Measurements from ENCODE around the gene GOLGA3.
"Not testable (repeated sequence)": the region's sequence is repeated elsewhere in the genome, so short reads cannot be mapped to it uniquely, and the experiment has no call there.

Gene GOLGA3

DNA sequence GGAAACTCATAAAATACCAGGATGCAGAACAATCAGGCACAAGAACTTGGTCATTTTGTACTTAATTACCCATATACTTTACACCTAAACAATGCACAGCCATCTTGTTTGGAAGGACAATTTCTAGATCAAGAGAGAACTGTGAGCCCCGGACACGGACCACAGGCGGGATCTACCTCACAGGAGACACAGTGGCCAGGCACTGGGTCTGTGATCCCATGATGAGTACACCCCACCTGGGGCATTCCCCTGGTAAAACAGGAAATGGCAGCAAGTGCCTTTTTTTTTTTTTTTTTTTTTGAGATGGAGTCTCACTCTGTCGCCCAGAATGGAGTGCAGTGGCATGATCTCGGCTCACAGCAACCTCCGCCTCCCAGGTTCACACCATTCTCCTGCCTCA lies 15.2 kb downstream of the GOLGA3 start:
- no peak for DNase-seq (ENCODE audit: low read depth in 1 of 2, low spot score in 1 of 2)

DNA sequence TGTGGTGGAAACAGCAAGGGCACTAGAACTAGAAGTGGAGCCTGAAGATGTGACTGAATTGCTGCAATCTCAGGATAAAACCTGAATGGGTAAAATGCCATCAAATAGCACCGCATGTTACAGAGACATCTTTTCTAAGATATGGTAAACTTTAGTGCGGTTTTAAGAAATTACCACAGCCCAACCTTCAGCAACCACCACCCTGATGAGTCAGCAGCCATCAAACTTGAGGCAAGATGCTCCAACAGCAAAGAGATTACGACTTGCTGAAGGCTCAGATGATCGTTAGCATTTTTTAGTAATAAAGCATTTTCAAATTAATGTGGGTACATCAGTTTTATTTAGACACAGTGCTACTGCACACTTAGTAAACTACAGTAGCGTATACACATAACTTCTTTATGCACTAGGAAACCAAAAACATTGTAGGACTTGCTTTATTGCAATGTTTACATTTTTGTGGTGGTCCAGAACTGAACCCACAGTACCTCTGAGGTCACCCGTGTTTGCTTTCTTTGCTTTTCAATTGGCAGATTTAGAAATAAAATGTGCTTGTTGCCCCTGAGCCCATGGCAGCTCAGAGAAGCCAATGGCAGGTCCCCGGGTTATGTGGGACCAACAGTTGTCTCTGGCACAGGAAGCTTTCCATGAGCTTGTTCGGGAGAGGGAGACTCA lies 15.9 kb downstream of the GOLGA3 start:
- no peak for DNase-seq (ENCODE audit: low read depth in 1 of 2, low spot score in 1 of 2)

DNA sequence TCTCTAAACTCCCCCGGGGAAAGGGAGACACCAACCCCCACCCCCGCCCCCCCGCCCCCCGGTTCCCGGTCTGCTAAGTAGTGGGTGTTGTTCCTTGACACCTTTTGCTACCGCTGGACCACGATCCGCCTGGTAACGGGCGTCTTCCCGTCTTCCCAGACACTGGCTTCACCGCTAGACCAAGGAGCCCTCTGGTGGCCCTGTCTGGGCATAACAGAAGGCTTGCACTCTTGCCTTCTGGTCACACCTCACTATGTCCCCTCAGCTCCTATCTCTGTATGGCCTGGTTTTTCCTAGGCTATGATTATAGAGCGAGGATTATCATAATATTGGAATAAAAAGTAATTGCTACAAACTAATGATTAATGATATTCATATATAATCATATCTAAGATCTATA lies 19.3 kb downstream of the GOLGA3 start:
- not testable (repeated sequence) for DNase-seq (ENCODE audit: low read depth in 1 of 2, low spot score in 1 of 2)

DNA sequence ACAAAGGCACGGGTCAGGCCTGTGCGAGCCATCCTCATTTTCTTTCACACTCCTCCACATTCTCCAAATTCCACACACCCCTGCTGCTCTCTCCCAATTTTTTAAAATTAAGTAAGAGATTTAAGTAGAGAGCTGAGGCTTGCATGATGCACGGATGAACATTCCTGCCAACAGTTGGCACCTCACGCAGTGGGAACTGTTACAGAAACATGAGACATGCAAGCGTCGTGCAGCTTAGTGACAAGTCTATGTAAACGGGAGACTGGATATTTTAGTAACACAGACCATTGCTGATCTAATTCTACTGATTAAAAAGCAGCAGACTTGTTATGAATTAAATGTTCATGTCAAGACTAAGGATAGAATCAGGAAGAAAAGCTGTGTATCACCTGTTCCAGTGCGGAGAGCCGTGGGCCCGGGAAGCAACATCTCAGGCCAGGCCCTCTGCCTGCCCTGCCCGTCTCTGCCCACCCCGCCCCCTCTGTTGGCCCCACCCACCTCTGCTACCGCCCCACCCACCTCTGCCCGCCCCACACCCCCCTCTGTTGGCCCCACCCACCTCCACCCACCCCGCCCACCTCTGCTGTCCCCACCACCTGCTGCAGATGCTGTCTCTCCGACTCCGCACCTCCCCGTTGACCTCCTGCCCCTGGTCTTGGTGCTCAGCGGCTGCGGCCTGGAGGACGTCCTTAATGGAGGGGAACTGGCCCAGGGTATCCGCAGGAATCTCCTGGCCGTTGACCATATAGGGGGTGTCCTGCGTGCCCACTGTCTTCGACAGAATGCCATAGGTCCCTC lies 21.2 kb downstream of the GOLGA3 start:
- no peak for DNase-seq (ENCODE audit: low read depth in 1 of 2, low spot score in 1 of 2)

DNA sequence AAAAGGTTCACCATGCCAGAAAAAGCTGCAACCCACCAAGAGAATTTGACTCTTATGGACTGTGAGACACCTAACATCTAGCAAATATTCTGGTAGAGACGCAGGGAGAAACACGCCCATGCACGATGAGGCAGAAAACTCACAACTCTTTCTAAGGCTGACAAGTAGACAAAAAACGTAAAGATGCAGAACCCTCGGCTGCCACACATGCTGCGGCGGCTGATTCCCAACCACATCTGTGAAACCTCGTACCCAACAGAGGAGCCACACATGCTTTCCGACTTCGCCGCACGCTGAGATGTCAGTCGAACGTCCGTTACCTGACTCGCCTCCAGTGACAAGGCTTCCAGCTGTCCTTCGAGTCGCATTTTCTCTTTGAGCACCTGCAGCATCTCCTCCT lies 21.8 kb downstream of the GOLGA3 start:
- DNase-seq (ENCODE audit: low read depth in 1 of 2, low spot score in 1 of 2): no peak

DNA sequence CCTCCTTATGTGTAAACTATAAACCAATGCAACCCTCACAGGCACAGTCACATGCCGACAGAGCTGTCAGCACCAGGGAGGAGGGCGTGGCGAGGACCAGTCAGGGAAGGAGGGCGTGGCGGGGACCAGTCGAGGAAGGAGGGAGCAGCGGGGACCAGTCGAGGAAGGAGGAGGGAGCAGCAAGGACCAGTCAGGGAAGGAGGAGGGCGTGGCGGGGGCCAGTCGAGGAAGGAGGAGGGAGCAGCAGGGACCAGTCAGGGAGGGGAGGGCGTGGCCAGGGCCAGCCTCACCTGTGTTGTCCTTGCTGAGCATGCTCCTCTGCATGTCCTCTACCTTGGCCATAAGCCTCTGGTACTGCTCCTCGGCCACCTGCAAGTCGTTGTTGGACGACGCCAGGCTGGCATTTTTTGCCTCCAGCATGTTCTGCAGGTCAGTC lies 24.2 kb downstream of the GOLGA3 start:
- DNase-seq (ENCODE audit: low read depth in 1 of 2, low spot score in 1 of 2): no peak

DNA sequence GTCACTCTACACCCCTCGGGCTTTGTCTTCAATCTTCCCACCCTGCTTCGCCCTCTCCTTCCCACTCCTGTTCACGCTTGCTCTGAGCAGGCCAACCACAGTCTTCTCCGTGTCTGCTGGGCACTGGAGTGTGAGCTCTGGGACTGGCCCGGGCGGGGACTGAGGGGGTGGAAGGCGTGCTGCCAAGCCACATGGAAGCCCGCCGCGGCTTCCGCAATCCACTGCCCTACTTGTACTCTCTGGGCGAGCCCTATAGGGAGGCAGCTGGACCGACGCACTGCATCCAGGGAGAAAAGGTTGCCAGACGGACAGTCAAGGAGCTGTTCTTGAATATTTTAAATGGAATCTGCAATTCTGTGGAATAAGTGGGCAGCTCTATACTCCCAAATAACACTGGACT lies 24.8 kb downstream of the GOLGA3 start:
- DNase-seq (ENCODE audit: low read depth in 1 of 2, low spot score in 1 of 2): no peak

DNA sequence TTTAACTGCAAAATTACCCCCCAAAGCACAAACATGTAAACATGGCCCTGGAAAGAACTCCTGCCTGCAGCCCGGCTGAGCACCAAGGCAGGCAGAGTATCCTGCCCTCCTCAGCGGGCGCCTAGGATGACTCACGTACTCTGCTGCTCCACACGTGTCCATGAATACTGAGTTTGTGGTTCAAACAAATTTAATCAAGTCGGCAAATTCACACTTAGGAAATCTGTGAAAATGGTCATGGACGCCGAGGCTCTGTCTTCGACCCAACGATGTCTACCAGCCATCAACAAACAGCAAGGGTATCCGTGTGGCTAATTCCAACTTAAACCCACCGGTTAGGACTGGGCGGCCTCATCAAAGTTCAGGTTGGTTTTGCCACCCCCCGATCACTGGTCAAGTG lies 25.5 kb downstream of the GOLGA3 start:
- no peak for DNase-seq (ENCODE audit: low read depth in 1 of 2, low spot score in 1 of 2)

DNA sequence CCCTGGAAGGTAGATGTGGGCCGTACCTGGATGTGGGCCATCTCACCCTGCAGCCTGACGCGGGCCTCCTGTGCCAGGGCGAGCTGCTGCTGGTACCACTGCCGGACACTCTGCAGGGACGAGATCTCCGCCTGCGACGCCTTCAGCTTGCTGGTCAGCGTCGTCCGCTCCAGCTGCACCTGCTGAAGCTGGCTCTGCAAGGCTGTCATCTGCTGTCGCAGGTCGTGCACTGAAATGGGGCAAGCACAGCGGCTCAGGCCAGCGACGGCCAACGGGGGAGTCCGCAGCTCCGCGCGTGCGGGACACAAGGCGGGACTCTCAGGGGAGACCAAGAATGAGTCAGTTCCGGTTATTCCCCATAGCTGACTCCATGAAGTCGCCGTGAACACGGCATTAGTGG lies 26.9 kb downstream of the GOLGA3 start:
- DNase-seq (ENCODE audit: low read depth in 1 of 2, low spot score in 1 of 2): no peak

DNA sequence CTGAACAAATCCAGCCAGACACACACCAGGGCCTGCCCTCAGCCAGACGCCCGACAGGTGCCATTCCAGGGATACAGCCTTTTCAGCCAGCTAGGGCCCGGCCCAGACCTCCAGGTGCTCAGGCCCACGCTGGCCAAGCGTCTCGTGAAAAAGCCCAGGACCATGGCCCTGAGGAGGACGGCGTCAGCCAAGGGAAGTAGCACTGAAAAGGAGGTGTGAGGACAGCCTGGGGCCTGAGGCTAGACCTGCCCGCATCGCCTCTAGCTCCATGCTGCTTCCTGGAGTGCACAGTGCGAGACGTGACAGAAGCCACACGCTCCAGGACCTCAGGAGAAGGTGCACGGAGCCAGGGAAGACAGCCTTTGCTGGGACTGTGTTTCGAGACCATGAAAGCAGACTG lies 29.8 kb downstream of the GOLGA3 start:
- DNase-seq (ENCODE audit: low read depth in 1 of 2, low spot score in 1 of 2): no peak

DNA sequence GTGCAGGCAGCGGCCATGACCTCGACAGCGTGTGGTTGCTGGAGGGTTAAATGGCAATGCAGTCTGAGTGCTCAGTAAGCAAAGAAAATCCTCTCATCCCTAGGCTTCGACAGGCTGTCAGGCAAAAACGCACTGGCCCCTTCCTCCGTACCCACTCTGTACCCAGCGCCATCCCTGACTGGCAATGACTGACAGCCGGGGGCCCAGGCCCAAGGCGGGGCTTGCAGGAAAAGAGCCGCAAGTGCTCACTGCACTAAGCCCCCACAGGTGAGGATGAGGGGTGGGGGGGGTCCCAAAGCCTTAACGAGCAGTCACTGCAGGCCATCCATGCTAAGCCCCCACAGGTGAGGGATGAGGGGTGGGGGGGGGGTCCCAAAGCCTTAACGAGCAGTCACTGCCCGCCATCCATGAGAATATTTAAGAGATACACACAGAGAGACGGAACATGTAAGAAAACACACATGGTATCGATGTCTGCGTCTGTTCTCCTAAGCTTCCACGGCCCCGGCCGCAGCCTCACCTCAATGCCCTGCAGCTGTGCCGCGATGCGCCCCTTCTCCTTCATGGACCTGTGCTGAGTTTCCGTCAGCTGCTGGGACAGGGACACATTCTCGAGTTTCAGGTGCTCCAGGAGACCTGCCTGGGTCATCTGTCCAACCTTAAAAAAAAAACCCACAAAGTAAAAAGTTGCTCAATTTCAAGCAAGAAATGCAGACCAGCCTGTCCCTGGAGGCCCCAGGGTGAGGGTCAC lies 30.7 kb downstream of the GOLGA3 start:
- DNase-seq (ENCODE audit: low read depth in 1 of 2, low spot score in 1 of 2): no peak

DNA sequence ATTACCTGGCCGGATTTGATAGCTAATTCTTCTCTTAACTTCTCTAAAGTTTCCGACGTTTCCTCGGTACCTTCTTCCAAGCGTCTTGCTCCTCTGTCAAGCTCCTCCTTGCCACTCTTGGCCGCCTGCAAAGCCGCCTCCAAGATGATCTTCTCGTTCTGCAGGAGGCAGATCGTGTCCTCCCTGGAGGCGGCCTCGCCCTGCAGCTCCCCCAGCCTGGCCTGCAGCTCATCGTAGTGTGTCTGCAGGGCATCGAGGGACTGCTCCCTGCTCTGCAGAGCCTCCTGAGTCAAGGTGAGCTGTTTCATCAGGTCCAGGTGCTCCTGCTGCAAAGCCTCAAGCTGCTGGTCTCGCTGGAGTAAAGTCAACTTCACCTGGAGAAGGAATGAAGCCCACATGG lies 32.8 kb downstream of the GOLGA3 start:
- no peak for DNase-seq (ENCODE audit: low read depth in 1 of 2, low spot score in 1 of 2)

DNA sequence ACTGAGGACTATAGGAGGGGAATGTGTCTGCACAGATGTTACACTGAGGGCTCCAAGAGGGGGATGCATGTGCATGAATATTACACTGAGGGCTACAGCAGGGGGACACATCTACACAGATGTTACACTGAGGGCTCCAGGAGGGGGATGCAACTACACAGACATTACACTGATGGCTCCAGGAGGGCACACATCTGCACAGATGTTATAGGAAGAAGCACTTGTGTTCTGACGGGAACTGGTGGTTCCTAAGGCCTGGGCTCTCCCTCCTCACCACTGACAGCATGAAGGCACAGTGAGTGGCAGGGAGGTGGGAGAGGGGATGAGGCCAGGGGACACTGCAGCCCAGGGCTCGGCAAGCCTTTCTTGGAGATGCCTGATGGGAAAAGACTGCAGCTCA lies 36.7 kb downstream of the GOLGA3 start:
- DNase-seq (ENCODE audit: low read depth in 1 of 2, low spot score in 1 of 2): not testable (repeated sequence)

DNA sequence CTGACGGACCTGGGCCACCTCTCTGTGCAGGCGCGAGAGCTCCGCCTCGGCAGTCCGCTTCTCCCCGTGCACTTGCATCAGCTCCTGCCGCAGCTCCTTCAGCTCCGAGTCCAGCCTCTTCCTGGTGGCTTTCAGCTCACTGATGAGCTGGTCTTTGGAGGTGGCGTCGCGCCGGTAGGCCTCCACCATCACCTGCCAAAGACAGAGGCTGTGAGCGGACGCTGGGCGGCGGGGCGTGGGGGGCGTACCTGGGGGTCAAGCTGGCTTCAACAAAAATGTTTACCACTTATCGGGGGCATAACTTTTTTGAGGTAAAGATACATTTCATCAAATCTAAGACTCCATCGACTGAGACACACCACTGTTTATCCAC lies 39.6 kb downstream of the GOLGA3 start:
- no peak for DNase-seq (ENCODE audit: low read depth in 1 of 2, low spot score in 1 of 2)

DNA sequence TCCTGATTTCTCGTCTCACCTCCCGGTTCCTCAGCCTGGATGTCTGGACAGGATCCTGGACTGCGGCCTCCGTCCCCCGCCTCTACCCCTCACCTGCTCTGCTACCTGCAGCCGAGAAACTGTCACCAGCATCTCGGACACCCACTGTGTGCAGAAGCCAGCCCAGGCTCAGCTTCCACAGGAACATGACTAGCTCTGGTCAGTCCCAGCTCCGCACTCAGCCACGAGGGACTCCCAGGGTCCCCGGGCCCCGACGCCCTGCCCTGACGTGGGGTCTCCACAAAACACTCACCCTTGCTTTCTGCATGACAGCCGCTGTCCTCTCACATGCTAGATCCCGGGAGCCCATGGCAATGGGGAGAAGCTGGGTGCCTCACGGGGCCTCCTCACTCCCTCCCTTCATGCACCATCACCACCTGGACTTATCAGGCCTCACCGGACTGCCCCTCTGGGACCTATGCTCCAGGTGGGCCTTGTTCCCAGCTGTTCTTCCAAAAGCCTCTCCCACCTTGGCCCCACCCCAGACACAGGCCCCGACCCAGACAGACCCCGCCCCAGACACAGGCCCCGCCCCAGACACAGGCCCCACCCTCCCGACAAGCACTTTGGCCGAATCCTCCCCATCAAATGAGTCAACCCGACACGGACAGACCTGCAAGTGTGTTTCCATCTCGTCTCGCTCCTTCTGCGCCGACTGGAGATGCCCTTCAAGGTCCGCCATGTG lies 40.1 kb downstream of the GOLGA3 start:
- DNase-seq (ENCODE audit: low read depth in 1 of 2, low spot score in 1 of 2): no peak

DNA sequence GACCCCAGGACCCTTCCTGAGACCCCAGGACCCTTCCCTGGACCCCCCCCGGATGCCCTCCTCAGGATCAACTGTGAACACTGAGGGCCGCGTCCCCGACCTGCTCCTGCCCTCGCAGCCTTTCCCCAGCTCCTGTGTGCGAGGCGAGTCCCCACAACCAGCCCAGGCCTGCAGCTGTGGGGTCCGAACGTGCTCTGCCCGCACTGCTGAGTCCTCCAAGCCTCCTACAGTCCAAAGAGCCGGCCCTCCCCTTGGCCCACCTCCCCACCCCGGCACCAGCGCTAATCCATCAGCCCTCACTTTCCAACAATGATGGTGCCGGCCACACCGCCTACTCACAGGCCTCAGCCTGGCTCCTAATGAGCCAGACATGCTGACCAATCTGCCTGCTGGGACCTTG lies 40.8 kb downstream of the GOLGA3 start:
- no peak for DNase-seq (ENCODE audit: low read depth in 1 of 2, low spot score in 1 of 2)

DNA sequence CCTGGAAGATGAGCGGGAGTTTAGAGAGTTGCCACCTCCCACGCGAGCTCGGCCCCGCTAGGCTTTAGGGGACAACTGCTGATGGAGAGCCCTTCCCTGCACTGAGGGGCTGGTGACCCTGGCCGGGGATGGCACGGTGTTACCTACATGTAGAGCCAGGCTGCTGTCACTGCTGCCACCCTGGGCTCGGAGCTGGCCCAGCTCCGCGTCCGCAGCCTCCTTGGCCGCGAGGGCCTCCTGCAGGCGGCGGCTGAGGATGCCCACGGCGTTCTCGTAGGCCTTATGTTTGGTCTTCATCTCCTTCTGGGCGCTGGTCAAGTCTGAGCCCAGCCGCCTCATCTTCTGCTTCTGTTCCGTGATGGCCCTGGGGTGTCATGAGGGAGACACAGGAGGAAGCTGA lies 42.5 kb downstream of the GOLGA3 start:
- DNase-seq (ENCODE audit: low read depth in 1 of 2, low spot score in 1 of 2): no peak

DNA sequence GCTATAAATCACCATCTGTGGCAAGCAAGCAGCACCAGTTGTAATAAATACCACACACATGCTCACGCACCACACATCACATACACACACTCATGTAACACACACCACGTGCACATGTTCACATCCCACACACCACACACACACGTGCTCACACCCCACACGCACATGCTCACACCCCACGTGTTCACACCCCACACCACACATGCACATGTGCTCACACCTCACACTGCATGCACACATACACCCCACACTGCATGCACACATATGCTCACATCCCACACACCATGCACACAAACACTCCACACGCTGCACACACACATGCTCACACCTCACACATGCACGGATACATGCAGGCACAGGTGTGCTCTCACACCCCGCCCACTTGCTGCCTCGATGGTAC lies 44.1 kb downstream of the GOLGA3 start:
- DNase-seq (ENCODE audit: low read depth in 1 of 2, low spot score in 1 of 2): no peak

DNA sequence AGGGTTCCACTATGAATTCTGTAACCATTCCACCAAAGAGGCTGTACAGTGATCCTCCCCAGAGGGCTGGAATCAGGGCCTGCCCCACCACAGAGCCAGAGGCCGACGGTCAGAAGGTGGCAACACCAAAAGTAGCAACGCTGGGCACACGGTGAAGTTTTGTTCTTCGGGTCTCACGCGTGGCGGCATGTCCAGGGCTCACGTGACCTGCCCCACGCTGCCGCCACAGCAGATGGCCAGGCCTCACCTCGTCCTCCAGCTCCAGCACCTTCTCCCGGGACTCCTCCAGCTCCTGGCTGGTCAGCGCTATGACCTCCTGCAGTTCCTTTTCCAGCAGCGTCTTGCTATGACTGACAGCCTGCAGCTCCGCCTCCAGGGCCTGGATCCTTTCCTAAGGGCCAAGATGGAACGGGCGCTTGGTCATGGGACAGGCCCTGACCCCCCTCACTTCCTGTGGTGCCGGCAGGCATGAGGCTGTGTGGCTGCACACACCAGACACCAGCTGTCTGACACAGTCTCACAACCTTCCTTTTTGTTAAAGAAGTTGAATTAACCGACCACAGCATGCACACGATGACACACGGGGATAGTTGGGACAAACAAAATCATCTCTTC lies 44.6 kb downstream of the GOLGA3 start:
- no peak for DNase-seq (ENCODE audit: low read depth in 1 of 2, low spot score in 1 of 2)

DNA sequence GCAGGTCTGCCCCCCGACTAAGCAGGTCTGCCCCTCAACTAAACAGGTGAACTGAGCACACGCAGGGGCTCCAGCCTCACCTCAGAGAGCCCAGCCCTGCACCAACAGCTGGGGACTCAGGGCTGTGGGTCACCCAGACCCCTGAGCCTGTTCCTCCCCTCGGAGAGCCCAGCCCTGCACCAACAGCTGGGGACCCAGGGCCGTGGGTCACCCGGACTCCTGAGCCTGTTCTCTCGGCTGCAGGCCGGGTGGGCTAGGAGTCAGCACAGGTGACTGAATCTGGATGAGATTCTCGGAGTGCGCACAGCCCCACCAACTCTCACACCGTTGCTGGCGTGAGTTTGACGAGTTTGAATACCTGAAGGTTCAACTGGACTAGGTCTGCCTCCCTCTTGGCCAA lies 46.7 kb downstream of the GOLGA3 start:
- no peak for DNase-seq (ENCODE audit: low read depth in 1 of 2, low spot score in 1 of 2)

DNA sequence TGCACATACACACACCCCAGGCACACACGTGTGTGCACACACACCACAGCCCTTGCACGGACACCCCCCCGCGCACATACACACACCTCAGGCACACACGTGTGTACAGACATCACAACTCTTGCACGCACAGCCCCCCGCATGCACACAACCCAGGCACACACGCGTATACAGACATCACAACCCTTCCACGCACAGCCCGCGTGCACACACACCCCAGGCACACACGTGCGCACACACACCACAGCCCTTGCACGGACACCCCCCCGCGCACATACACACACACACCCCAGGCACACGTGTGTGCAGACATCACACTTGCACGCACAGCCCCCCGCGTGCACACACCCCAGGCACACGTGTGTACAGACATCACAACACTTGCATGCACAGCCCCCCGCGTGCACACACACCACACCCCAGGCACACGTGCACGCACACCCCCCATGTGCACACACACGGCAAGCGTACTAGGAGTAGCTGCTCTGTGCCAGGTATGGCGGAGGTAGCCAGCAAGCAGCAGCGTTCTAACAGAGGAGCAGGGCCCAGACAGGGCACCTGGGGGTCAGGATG lies 48.8 kb downstream of the GOLGA3 start:
- DNase-seq (ENCODE audit: low read depth in 1 of 2, low spot score in 1 of 2): no peak
